ENCODE data around the gene PCP4L1. TPM values are rescaled to one million over a fixed set of nuclear protein-coding genes. Genes with fewer than 3 reads are reported as not detected.
"Not testable (repeated sequence)": the region's sequence is repeated elsewhere in the genome, so short reads cannot be mapped to it uniquely, and the experiment has no call there.

The PCP4L1 gene
- total and polyA plus RNA-seq, 5 experiments from 2014 or later: not detected

GRCh38 chr1:161257109-161257508 lies 1.4 kb upstream of the PCP4L1 start:
- peaks cover 0 to 33% (median 16%) of the 10 kb centered on the region in 9 donors for H3K9me3 Mint-ChIP-seq
- peaks cover 11 to 37% (median 24%) of the 10 kb centered on the region in 4 donors for H3K4me1 Mint-ChIP-seq
- not testable (repeated sequence) for ATAC-seq
- POLR2A ChIA-PET: interaction anchor here (1.2 kb wide), 1 partner anchor 9 kb away, joined by 5 read pairs; no protein-coding TSS in a partner anchor
- peaks cover 9 to 32% (median 24%) of the 10 kb centered on the region in 3 donors for H3K36me3 Mint-ChIP-seq
- H3K27ac Mint-ChIP-seq: peak overlapping the region in 1 of 10 donors; percentile 71
- peak overlapping the region in 2 of 10 donors; percentile 75 to 78 for H3K4me3 Mint-ChIP-seq
- peaks cover 23 to 73% (median 56%) of the 10 kb centered on the region in 5 donors for H3K27me3 Mint-ChIP-seq
- peak in 1 of 10 donors; percentile 16 for DNase-seq

GRCh38 chr1:161259345-161259702 lies 779 bp downstream of the PCP4L1 start:
- peaks cover 9 to 32% (median 24%) of the 10 kb centered on the region in 3 donors for H3K36me3 Mint-ChIP-seq
- POLR2A ChIA-PET: interaction anchor here (1.3 kb wide), 1 partner anchor 43 kb away, joined by 6 read pairs; no protein-coding TSS in a partner anchor
- DNase-seq (no peak), ATAC-seq (no peak)
- H3K4me3 Mint-ChIP-seq: peak overlapping the region; percentile 46 to 82 (median 76)
- H3K4me1 Mint-ChIP-seq: peaks cover 11 to 37% (median 24%) of the 10 kb centered on the region in 4 donors
- peak overlapping the region in 1 of 10 donors; percentile 83 for H3K27ac Mint-ChIP-seq
- H3K9me3 Mint-ChIP-seq: peaks cover 0 to 33% (median 16%) of the 10 kb centered on the region in 9 donors
- peaks cover 26 to 78% (median 62%) of the 10 kb centered on the region in 5 donors for H3K27me3 Mint-ChIP-seq

- Mint-ChIP-seq H3K4me1 (peaks cover 11 to 37% (median 24%) of the 10 kb centered on the region in 4 donors), H3K27ac (peak overlapping the region in 1 of 10 donors; percentile 83), H3K4me3 (peak overlapping the region in 9 of 10 donors; percentile 46 to 82 (median 75)), H3K36me3 (peaks cover 9 to 32% (median 24%) of the 10 kb centered on the region in 3 donors), H3K9me3 (peaks cover 0 to 33% (median 16%) of the 10 kb centered on the region in 9 donors), H3K27me3 (peaks cover 26 to 82% (median 64%) of the 10 kb centered on the region in 5 donors)
- no peak for DNase-seq
- POLR2A ChIA-PET: no interaction called here
- no peak for ATAC-seq
These were observed 1.2 kb downstream of the PCP4L1 start for GRCh38 chr1:161259765-161260164.

GRCh38 chr1:161260376-161261260 lies 2.1 kb downstream of the PCP4L1 start:
- H3K36me3 Mint-ChIP-seq: peaks cover 9 to 27% (median 22%) of the 10 kb centered on the region in 3 donors
- H3K4me3 Mint-ChIP-seq: peak overlapping the region in 4 of 10 donors; percentile 34 to 79 (median 61)
- peaks cover 26 to 82% (median 62%) of the 10 kb centered on the region in 5 donors for H3K27me3 Mint-ChIP-seq
- peaks cover 11 to 37% (median 24%) of the 10 kb centered on the region in 4 donors for H3K4me1 Mint-ChIP-seq
- DNase-seq: no peak
- H3K9me3 Mint-ChIP-seq: peaks cover 0 to 31% (median 14%) of the 10 kb centered on the region in 9 donors
- peak overlapping the region in 1 of 10 donors; percentile 61 for H3K27ac Mint-ChIP-seq
- POLR2A ChIA-PET: no interaction called here
- no peak for ATAC-seq

- no peak overlapping the region for H3K4me3 Mint-ChIP-seq
- ATAC-seq (no peak), DNase-seq (no peak)
- peaks cover 11 to 37% (median 24%) of the 10 kb centered on the region in 4 donors for H3K4me1 Mint-ChIP-seq
- peaks cover 28 to 74% (median 56%) of the 10 kb centered on the region in 5 donors for H3K27me3 Mint-ChIP-seq
- peaks cover 9 to 19% (median 15%) of the 10 kb centered on the region in 3 donors for H3K36me3 Mint-ChIP-seq
- peaks cover 0 to 22% (median 10%) of the 10 kb centered on the region in 9 donors for H3K9me3 Mint-ChIP-seq
- H3K27ac Mint-ChIP-seq: no peak overlapping the region
- POLR2A ChIA-PET: interaction anchor here (0.5 kb wide), 1 partner anchor 11 kb away, joined by 6 read pairs; no protein-coding TSS in a partner anchor
These were observed 3.0 kb downstream of the PCP4L1 start for GRCh38 chr1:161261261-161262235.

- H3K4me1 Mint-ChIP-seq: peaks cover under 1 to 14% (median 9%) of the 10 kb centered on the region in 4 donors
- DNase-seq (no peak), ATAC-seq (no peak)
- H3K4me3 Mint-ChIP-seq: no peak overlapping the region
- POLR2A ChIA-PET: interaction anchor here (0.6 kb wide), 1 partner anchor 119 kb away, joined by 3 read pairs; no protein-coding TSS in a partner anchor
- H3K27ac Mint-ChIP-seq: no peak overlapping the region
- H3K36me3 Mint-ChIP-seq: no peaks in the 10 kb centered on the region
- no peaks in the 10 kb centered on the region for H3K9me3 Mint-ChIP-seq
- H3K27me3 Mint-ChIP-seq: peaks cover 11 to 47% (median 26%) of the 10 kb centered on the region in 5 donors
These were observed 6.8 kb downstream of the PCP4L1 start for GRCh38 chr1:161265305-161265704.

- Mint-ChIP-seq H3K4me3 (no peak overlapping the region), H3K36me3 (no peaks in the 10 kb centered on the region), H3K27ac (no peak overlapping the region), H3K27me3 (peaks cover 10 to 38% (median 20%) of the 10 kb centered on the region in 5 donors), H3K4me1 (peaks cover 0 to 11% (median 3%) of the 10 kb centered on the region in 4 donors), H3K9me3 (no peaks in the 10 kb centered on the region)
- DNase-seq (no peak), ATAC-seq (no peak)
- POLR2A ChIA-PET: no interaction called here
These were observed 7.7 kb downstream of the PCP4L1 start for GRCh38 chr1:161266202-161266601.

- H3K9me3 Mint-ChIP-seq: no peaks in the 10 kb centered on the region
- ATAC-seq (no peak), DNase-seq (no peak)
- no peak overlapping the region for H3K27ac Mint-ChIP-seq
- no peaks in the 10 kb centered on the region for H3K36me3 Mint-ChIP-seq
- H3K27me3 Mint-ChIP-seq: peaks cover 7 to 32% (median 14%) of the 10 kb centered on the region in 5 donors
- H3K4me1 Mint-ChIP-seq: peaks cover 0 to 8% (median 0%) of the 10 kb centered on the region in 4 donors
- H3K4me3 Mint-ChIP-seq: no peak overlapping the region
- POLR2A ChIA-PET: no interaction called here
These were observed 8.3 kb downstream of the PCP4L1 start for GRCh38 chr1:161266836-161267235.

GRCh38 chr1:161267321-161267720 lies 8.8 kb downstream of the PCP4L1 start:
- no peaks in the 10 kb centered on the region for H3K36me3 Mint-ChIP-seq
- H3K4me1 Mint-ChIP-seq: peaks cover 0 to 8% (median 0%) of the 10 kb centered on the region in 4 donors
- H3K27ac Mint-ChIP-seq: no peak overlapping the region
- ATAC-seq (no peak), DNase-seq (no peak)
- H3K9me3 Mint-ChIP-seq: no peaks in the 10 kb centered on the region
- H3K27me3 Mint-ChIP-seq: peaks cover 5 to 27% (median 12%) of the 10 kb centered on the region in 5 donors
- no peak overlapping the region for H3K4me3 Mint-ChIP-seq
- POLR2A ChIA-PET: no interaction called here

- peaks cover 0 to 1% (median 0%) of the 10 kb centered on the region in 4 donors for H3K4me1 Mint-ChIP-seq
- H3K27me3 Mint-ChIP-seq: peaks cover 0 to 17% (median 12%) of the 10 kb centered on the region in 5 donors
- no peak overlapping the region for H3K4me3 Mint-ChIP-seq
- ATAC-seq (no peak), DNase-seq (no peak)
- H3K9me3 Mint-ChIP-seq: no peaks in the 10 kb centered on the region
- H3K27ac Mint-ChIP-seq: no peak overlapping the region
- POLR2A ChIA-PET: no interaction called here
- no peaks in the 10 kb centered on the region for H3K36me3 Mint-ChIP-seq
These were observed 14.9 kb downstream of the PCP4L1 start for GRCh38 chr1:161273402-161273801.

GRCh38 chr1:161274874-161275273 lies 16.3 kb downstream of the PCP4L1 start:
- DNase-seq (no peak), ATAC-seq (no peak)
- POLR2A ChIA-PET: no interaction called here
- Mint-ChIP-seq H3K36me3 (peaks cover 0 to 4% (median 0%) of the 10 kb centered on the region in 3 donors), H3K4me1 (peaks cover 0 to 1% (median 0%) of the 10 kb centered on the region in 4 donors), H3K9me3 (no peaks in the 10 kb centered on the region), H3K27me3 (peaks cover 0 to 17% (median 12%) of the 10 kb centered on the region in 5 donors), H3K27ac (peak overlapping the region in 1 of 10 donors; percentile 53), H3K4me3 (no peak overlapping the region)

GRCh38 chr1:161282991-161283390 lies 24.4 kb downstream of the PCP4L1 start:
- Mint-ChIP-seq H3K36me3 (peaks cover 0 to 10% (median 9%) of the 10 kb centered on the region in 3 donors), H3K27ac (no peak overlapping the region), H3K4me3 (no peak overlapping the region), H3K9me3 (no peaks in the 10 kb centered on the region), H3K27me3 (peaks cover 0 to 8% (median 5%) of the 10 kb centered on the region in 5 donors), H3K4me1 (peaks cover 0 to 5% (median 0%) of the 10 kb centered on the region in 4 donors)
- ATAC-seq (no peak), DNase-seq (no peak)
- POLR2A ChIA-PET: interaction anchor here (1.0 kb wide), 1 partner anchor 12 kb away, joined by 4 read pairs; no protein-coding TSS in a partner anchor
